Activated CD4-positive, alpha-beta T cell treated with anti-CD3 and anti-CD28 coated beads, Interleukin-10, Interleukin-2, amounts not matched to agents 100 ng/mL and 50 ng/mL, durations not matched to agents 16 hours and 8 hours (primary cell): ENCODE data around the gene SOHLH2.

Experiments
- DNase-seq: peaks from one replicate; pipeline ENCODE4 v3.0.0-alpha.2; 2020

Gene SOHLH2

GRCh38 chr13:36183901-36184300, 30.5 kb downstream of the SOHLH2 start:
- DNase-seq: no peak

DNA sequence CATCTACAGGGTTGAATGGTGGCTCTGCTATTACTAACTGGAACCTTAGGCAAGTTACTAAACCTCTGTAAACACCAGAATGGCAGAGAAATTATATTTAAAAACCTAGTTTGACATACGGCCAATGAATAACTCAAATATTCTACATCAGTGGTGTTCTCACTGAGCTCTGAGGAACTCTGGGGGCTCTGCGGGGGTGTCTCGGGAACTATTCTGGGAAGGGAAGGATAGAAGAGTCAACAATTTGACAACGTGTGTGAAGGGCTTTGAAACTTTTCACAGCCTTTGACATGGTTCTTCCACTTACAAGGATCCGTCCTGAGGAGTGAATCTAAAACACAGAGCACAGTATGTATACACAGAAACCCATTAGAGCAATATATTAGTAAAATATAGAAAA, 38.7 kb downstream of the SOHLH2 start:
- no peak for DNase-seq

- no peak for DNase-seq
Observed at GRCh38 chr13:36174923-36175322, 39.4 kb downstream of the SOHLH2 start.

DNA sequence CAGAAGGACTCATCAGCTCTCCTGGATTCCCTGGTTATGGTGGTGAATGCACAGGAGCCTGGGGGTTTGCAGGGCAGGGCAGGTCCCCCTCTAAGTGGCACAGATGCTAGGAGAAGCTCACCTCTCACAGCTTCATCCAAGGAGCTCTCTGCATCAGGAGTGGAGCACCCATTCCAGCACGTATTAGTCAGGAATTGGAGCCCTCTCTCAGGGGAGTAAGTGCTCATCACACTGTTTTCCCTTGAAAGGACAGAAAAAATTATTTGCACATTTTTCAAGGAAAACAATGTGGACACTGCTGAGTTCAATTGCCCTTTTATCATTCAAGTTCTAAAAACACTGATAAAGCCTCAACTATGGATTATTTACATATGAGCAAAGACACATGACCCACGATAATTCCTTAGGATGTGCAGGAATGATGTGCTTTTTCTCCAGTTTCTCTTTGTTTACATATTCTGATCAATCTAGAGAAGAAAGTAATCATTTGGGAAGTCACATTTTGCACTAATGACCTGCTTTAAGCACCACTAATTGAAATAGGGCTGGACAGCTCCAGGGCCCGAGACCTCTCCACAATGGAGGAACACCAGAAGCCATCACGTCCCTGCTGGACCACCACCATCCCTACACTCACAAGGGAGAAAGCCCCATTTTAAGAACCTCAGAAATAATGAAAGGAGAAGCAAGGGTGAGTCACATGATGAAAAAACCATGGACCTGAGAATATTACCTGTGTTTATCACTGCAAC, 40.6 kb downstream of the SOHLH2 start:
- DNase-seq: no peak

DNA sequence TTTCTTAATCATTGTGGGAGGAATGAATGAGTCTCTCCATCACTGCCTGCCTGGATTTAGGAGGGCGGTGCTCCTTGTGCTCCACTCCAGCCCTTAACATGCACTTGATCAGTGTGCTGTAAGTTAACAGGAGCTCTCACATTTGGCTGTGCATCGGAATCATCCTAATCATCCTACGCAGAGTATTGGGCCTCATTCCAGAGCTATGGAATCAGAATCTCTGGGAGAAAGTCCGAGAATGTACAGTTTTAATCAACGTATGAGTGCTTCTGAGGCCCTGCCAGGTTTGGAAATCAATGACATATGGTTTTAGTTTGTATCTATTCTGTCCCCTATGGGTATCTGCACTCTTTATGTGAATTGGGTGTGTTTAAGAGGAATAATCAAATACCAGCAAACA, 48.3 kb downstream of the SOHLH2 start:
- DNase-seq: no peak

DNA sequence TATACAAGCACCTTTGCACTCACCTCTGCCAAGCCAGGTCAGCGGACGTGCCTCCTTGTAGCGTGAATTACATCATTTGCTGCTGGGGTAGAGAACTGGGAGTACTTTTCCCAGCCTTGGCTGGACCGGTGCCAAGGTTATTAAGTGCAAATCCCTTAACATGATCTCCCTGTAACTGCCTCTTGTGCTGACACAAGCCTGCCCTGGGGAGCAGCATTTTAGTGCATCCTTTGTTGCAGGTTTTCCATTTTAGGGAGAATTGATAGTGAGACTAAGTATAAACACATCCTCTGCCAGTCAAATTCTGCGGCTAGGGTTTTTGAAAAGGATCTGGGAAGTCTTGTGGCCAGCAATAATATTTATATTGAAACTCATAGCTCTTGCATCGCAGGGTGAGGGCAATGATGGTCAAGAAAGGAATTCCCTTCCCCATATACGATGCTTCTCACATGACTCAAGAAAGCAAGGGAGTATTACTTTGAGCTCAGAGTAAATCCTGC, 50.5 kb downstream of the SOHLH2 start:
- DNase-seq: no peak

DNA sequence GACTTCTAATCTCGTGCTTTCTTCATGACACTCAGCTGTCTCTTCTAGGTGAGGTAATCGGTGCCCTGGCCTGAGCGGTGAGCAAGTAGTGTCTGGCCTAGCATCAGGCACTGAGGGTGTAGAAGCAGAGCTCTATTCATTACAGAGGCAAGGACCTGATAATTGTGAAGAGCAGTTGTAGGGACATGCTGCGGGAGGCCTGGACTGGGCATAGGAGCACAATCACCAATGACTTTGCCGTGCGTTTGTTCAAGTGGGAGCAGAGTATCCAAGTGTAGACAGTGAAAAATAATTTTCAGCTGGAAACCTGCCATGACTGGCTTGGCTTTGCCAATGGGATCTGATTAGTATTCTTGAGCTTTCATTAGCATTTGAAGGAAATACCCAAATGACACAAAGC, 51.1 kb downstream of the SOHLH2 start:
- DNase-seq: no peak

GRCh38 chr13:36160297-36160696, 54.1 kb downstream of the SOHLH2 start:
- no peak for DNase-seq

GRCh38 chr13:36158611-36159010, 55.7 kb downstream of the SOHLH2 start:
- no peak for DNase-seq

GRCh38 chr13:36157480-36157879, 56.9 kb downstream of the SOHLH2 start:
- DNase-seq: no peak

DNA sequence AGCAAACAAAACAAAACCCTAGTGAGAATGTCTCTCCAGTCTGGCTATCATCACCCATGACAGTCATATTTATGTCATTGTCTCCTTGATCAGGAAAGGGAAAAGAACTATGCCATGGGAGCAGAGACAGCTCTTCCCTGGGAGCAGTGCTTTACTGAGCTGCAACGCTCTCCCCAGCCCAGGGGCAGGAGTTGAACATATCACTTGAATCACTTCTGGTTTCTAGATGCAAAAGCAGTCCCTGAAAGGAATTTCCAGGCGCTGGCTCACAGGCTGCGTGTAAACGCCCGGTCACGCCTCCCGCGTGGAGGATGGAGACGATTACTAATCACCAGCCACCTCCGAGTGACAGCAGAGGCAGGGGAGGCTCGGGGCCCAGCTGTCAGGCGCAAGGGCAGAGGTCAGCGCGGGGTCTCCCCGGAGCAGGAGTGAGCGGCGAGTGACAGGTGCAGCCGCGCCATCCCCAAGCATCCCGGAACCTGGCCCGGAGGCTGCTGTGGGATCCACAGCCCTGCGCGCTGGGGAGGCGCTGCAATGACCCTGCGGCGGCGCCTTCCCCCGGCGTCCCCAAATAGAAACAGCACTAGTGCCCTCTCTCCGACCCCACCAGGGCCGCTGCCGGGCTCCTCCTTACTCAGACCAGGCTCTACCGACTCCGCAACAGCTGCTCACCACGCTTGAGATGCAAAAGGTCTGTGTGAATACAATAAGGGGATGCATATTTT, 59.6 kb downstream of the SOHLH2 start:
- DNase-seq: no peak

GRCh38 chr13:36151591-36151990, 62.8 kb downstream of the SOHLH2 start:
- DNase-seq: no peak

DNA sequence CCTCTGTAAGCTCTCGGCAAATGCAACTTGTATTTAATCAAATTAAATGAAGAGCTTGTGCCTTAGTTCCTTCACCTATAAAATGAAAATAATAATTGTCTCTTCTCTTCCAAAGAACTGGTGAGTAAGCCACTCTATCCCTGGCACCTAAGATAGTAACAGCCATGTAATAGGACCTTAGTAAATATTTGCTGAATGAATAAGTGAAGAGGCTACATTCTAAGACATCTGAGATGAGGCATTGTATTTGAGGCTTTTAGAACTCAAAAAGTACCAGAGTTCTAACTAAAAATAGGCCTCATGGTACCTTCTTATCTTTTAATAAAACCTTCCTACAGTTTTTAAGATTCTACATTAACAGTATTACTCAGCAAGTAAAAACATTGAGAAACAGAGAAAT, 65.9 kb downstream of the SOHLH2 start:
- no peak for DNase-seq

DNA sequence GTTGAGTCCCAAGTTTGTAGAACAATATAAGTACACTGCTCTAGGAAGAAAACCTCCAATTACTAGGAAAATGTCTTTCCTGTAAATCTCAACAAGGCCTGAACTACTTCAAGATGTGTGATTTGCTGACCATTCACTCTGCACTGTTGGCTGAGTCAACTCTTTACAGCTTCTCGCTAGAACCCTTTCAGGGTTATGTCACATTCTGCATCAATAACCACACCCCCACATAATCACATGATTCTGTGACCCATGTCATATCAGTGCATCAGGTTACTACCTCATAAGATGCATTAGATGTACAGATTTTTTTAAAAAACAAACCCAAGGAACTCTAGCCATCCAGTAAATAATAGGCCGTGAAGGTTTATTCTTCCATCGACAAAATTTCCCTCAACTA, 67.0 kb downstream of the SOHLH2 start:
- no peak for DNase-seq

DNA sequence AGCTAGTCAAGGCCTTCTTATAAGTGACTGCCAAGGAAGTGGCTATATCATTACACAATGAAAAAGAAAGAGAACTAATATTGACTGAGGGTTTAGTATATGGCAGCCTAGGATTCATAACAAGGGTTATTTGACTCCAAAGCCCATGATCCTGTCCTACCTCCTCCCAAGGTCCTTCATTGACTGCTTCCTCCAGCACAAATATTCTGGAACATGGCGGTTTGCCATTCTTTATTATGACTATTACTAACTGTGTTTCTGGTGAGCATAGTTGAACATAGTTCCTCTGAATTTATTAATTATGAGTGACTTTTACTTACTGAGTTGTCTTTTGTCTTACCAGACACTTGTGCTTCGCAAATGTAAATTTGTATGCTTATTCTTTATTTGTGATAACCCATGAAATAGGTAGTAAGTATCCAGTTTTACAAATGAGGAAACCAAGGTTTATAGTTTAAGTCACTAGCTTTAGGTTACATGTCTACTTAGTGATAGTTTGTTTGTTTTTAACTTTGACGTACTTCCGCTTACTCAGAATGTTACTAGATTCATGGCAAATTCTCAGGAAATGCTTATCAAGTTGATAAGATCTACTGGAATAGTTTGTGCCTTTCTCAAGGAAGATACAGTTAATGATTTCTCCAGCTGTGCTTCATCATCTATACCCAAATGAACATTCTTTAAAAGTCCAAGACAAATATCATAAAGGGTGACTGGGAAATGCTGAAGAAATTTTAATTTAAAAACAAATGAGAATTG, 67.7 kb downstream of the SOHLH2 start:
- DNase-seq: no peak

DNA sequence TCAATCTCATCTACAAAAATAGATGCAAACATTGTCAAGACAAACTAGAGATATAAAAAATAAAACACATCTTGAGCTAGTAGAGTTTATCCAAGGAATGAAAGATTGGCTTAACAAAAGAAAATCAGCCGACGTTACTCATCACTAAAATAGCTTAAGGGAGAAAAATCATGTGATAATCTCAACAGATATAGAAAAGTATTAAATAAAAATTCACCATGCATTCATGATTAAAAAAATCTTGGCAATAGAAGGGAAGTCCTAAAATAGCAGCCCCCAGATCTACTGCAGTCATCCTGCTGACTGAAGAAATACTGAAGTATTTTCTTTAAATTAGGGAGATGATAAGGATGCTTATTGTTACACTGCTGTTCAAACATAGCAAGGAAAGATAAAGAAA, 70.6 kb downstream of the SOHLH2 start:
- DNase-seq: no peak

- DNase-seq: no peak
Observed at GRCh38 chr13:36142735-36143134, 71.6 kb downstream of the SOHLH2 start.

- no peak for DNase-seq
Observed at GRCh38 chr13:36135876-36136275, 78.5 kb downstream of the SOHLH2 start.

GRCh38 chr13:36134632-36135031, 79.7 kb downstream of the SOHLH2 start:
- DNase-seq: no peak

- DNase-seq: no peak
Observed at GRCh38 chr13:36133950-36134626, 80.3 kb downstream of the SOHLH2 start.

GRCh38 chr13:36132376-36132775, 82.0 kb downstream of the SOHLH2 start:
- DNase-seq: no peak

- DNase-seq: no peak
Observed at GRCh38 chr13:36131931-36132297, 82.4 kb downstream of the SOHLH2 start.
